ENCODE results near the gene SLC51B. TPM values are rescaled to one million over a fixed set of nuclear protein-coding genes. Genes with fewer than 3 reads are reported as not detected.
A peak's percentile ranks its signal among the peaks of the same experiment; 100 is the strongest.

SLC51B gene
- total and polyA plus RNA-seq, 9 of the 15 experiments (the other 6 are each of a cell fraction or from before 2014, with no cell fraction given): not detected

DNA sequence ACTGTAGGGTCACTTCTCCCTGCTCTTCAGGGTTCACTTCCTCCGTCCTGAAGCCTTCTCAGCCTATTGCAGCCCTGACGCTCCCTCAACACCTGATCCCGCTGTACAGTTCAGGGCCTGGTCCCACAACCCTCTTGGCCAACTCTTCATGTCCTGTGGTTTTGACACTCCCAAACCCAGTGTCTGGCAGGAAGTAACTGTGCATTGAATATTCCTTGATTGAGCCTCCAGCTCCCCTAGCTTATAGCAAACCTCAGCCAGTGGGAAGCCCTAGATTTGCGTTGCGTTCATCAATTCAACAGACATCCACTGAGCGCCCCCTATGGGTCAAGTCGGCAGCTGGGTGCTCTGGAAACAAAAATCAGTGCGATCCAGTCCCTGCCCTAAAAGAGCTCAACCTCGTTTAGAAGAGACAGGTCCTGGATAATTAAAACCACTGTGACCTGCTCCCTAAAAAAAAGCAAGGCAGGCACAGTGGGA is 56.3 kb downstream of the SLC51B start (continued):
- TF ChIP-seq ILF3 (IDR thresholded peaks at IDR 0.05; ENCODE audit: borderline replicate concordance) (no peak), ZFP1 (CRISPR knock-in tag; IDR thresholded peaks at IDR 0.05) (no peak), ZC3H4 (CRISPR knock-in tag; IDR thresholded peaks at IDR 0.05; ENCODE audit: borderline replicate concordance) (no peak), MEF2A (IDR thresholded peaks at IDR 0.05; ENCODE audit: control insufficient read depth, low read depth, low read length) (no peak), RBFOX2 (IDR thresholded peaks at IDR 0.05; ENCODE audit: low read depth, low read length) (no peak), CHD4 (IDR thresholded peaks at IDR 0.05; ENCODE audit: insufficient read depth, insufficient replicate concordance, low read depth, low read length, poor library complexity, severe bottlenecking) (no peak), DDX20 (tag; IDR thresholded peaks at IDR 0.05; ENCODE audit: low read depth) (no peak), PHF21A (IDR thresholded peaks at IDR 0.05; ENCODE audit: borderline replicate concordance, low read depth) (peak; percentile 93), TAL1 (IDR thresholded peaks at IDR 0.05) (no peak), MED1 (CRISPR knock-in tag; IDR thresholded peaks at IDR 0.05; ENCODE audit: borderline replicate concordance) (no peak), BRD4 (IDR thresholded peaks at IDR 0.05) (no peak)
- TF ChIP-seq, protein P1, sequence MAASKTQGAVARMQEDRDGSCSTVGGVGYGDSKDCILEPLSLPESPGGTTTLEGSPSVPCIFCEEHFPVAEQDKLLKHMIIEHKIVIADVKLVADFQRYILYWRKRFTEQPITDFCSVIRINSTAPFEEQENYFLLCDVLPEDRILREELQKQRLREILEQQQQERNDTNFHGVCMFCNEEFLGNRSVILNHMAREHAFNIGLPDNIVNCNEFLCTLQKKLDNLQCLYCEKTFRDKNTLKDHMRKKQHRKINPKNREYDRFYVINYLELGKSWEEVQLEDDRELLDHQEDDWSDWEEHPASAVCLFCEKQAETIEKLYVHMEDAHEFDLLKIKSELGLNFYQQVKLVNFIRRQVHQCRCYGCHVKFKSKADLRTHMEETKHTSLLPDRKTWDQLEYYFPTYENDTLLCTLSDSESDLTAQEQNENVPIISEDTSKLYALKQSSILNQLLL (CRISPR knock-in tag; IDR thresholded peaks at IDR 0.05; ENCODE audit: borderline replicate concordance): no peak
- TF ChIP-seq, protein P2, sequence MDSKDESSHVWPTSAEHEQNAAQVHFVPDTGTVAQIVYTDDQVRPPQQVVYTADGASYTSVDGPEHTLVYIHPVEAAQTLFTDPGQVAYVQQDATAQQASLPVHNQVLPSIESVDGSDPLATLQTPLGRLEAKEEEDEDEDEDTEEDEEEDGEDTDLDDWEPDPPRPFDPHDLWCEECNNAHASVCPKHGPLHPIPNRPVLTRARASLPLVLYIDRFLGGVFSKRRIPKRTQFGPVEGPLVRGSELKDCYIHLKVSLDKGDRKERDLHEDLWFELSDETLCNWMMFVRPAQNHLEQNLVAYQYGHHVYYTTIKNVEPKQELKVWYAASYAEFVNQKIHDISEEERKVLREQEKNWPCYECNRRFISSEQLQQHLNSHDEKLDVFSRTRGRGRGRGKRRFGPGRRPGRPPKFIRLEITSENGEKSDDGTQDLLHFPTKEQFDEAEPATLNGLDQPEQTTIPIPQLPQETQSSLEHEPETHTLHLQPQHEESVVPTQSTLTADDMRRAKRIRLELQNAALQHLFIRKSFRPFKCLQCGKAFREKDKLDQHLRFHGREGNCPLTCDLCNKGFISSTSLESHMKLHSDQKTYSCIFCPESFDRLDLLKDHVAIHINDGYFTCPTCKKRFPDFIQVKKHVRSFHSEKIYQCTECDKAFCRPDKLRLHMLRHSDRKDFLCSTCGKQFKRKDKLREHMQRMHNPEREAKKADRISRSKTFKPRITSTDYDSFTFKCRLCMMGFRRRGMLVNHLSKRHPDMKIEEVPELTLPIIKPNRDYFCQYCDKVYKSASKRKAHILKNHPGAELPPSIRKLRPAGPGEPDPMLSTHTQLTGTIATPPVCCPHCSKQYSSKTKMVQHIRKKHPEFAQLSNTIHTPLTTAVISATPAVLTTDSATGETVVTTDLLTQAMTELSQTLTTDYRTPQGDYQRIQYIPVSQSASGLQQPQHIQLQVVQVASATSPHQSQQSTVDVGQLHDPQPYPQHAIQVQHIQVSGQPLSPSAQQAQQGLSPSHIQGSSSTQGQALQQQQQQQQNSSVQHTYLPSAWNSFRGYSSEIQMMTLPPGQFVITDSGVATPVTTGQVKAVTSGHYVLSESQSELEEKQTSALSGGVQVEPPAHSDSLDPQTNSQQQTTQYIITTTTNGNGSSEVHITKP (IDR thresholded peaks at IDR 0.05; ENCODE audit: partially characterized antibody): no peak
- TF ChIP-seq, protein P3, sequence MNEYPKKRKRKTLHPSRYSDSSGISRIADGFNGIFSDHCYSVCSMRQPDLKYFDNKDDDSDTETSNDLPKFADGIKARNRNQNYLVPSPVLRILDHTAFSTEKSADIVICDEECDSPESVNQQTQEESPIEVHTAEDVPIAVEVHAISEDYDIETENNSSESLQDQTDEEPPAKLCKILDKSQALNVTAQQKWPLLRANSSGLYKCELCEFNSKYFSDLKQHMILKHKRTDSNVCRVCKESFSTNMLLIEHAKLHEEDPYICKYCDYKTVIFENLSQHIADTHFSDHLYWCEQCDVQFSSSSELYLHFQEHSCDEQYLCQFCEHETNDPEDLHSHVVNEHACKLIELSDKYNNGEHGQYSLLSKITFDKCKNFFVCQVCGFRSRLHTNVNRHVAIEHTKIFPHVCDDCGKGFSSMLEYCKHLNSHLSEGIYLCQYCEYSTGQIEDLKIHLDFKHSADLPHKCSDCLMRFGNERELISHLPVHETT (CRISPR knock-in tag; conservative IDR thresholded peaks at IDR 0.05 in 1 of 2, IDR thresholded peaks at IDR 0.05 in 1 of 2): no peak
- TF ChIP-seq, protein P4, sequence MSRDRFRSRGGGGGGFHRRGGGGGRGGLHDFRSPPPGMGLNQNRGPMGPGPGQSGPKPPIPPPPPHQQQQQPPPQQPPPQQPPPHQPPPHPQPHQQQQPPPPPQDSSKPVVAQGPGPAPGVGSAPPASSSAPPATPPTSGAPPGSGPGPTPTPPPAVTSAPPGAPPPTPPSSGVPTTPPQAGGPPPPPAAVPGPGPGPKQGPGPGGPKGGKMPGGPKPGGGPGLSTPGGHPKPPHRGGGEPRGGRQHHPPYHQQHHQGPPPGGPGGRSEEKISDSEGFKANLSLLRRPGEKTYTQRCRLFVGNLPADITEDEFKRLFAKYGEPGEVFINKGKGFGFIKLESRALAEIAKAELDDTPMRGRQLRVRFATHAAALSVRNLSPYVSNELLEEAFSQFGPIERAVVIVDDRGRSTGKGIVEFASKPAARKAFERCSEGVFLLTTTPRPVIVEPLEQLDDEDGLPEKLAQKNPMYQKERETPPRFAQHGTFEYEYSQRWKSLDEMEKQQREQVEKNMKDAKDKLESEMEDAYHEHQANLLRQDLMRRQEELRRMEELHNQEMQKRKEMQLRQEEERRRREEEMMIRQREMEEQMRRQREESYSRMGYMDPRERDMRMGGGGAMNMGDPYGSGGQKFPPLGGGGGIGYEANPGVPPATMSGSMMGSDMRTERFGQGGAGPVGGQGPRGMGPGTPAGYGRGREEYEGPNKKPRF (IDR thresholded peaks at IDR 0.05; ENCODE audit: low read depth, low read length): no peak
- TF ChIP-seq, protein P5, sequence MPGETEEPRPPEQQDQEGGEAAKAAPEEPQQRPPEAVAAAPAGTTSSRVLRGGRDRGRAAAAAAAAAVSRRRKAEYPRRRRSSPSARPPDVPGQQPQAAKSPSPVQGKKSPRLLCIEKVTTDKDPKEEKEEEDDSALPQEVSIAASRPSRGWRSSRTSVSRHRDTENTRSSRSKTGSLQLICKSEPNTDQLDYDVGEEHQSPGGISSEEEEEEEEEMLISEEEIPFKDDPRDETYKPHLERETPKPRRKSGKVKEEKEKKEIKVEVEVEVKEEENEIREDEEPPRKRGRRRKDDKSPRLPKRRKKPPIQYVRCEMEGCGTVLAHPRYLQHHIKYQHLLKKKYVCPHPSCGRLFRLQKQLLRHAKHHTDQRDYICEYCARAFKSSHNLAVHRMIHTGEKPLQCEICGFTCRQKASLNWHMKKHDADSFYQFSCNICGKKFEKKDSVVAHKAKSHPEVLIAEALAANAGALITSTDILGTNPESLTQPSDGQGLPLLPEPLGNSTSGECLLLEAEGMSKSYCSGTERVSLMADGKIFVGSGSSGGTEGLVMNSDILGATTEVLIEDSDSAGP (CRISPR knock-in tag; IDR thresholded peaks at IDR 0.05): no peak
